CD1c-positive myeloid dendritic cell (primary cell): ENCODE measurements around the gene FIGNL2.

Experiments
- DNase-seq: peaks from one replicate; pipeline ENCODE4 v3.0.0-alpha.2; 2016; ENCODE audit errors: extremely low spot score

The FIGNL2 gene

GRCh38 chr12:51773145-51773869, 75.2 kb downstream of the FIGNL2 start:
- DNase-seq = peak; percentile 49

- DNase-seq = no peak
Measured at GRCh38 chr12:51771008-51771407, 77.5 kb downstream of the FIGNL2 start.
